ENCODE data around the gene DMPK.

Gene DMPK

GRCh38 chr19:45764945-45765701, 17.2 kb downstream of the DMPK start:
- no peak for TF ChIP-seq CTCF (IDR thresholded peaks at IDR 0.05; ENCODE audit: low read depth, low read length, missing control alignments)
- H3K4me3 ChIP-seq (ENCODE audit: low read depth, low read length): no peak overlapping the region
- no peak for DNase-seq (ENCODE audit: low read depth)

- TF ChIP-seq CTCF (IDR thresholded peaks at IDR 0.05; ENCODE audit: low read depth, low read length, missing control alignments): no peak
- no peak for DNase-seq (ENCODE audit: low read depth)
Measured at GRCh38 chr19:45764475-45764874, 17.8 kb downstream of the DMPK start.

GRCh38 chr19:45763691-45764294, 18.5 kb downstream of the DMPK start:
- no peak for DNase-seq (ENCODE audit: low read depth)
- TF ChIP-seq CTCF (IDR thresholded peaks at IDR 0.05; ENCODE audit: low read depth, low read length, missing control alignments): no peak
- H3K4me3 ChIP-seq (ENCODE audit: low read depth, low read length): no peak overlapping the region

More at GRCh38 chr19:45764475-45764874, 17.8 kb downstream of the DMPK start:
- no peak overlapping the region for H3K4me3 ChIP-seq (ENCODE audit: low read depth, low read length)

GRCh38 chr19:45762870-45763631, 19.2 kb downstream of the DMPK start:
- no peak for DNase-seq (ENCODE audit: low read depth)
- H3K4me3 ChIP-seq (ENCODE audit: low read depth, low read length): no peak overlapping the region
- TF ChIP-seq CTCF (IDR thresholded peaks at IDR 0.05; ENCODE audit: low read depth, low read length, missing control alignments): no peak

- DNase-seq (ENCODE audit: low read depth): no peak
- TF ChIP-seq CTCF (IDR thresholded peaks at IDR 0.05; ENCODE audit: low read depth, low read length, missing control alignments): no peak
- no peak overlapping the region for H3K4me3 ChIP-seq (ENCODE audit: low read depth, low read length)
Measured at GRCh38 chr19:45761714-45762113, 20.6 kb downstream of the DMPK start.

GRCh38 chr19:45758921-45759320, 23.4 kb downstream of the DMPK start:
- TF ChIP-seq CTCF (IDR thresholded peaks at IDR 0.05; ENCODE audit: low read depth, low read length, missing control alignments): no peak
- no peak for DNase-seq (ENCODE audit: low read depth)
- no peak overlapping the region for H3K4me3 ChIP-seq (ENCODE audit: low read depth, low read length)
